Fibroblast of lung (primary cell): ENCODE data around the gene FGF18. TPM values are rescaled to one million over a fixed set of nuclear protein-coding genes. Genes with fewer than 3 reads are reported as not detected.
"Not testable (repeated sequence)": the region's sequence is repeated elsewhere in the genome, so short reads cannot be mapped to it uniquely, and the experiment has no call there.

Experiments
- DNase-seq, 2 donors: peaks; one replicate each; pipeline versions ENCODE4 v3.0.0 to v3.0.0-alpha.2; 2010; ENCODE audit warnings: low read depth in 2 of 2
- H2AFZ ChIP-seq: 2 replicates; pipeline ENCODE4 v1.5.1; 2012; ENCODE audit warnings: low read length, control low read depth, inconsistent platforms
- H3K27ac ChIP-seq: 2 replicates; pipeline ENCODE4 v1.5.1; 2011; ENCODE audit warnings: low read length, control low read depth; ENCODE audit not compliant: insufficient read depth
- H3K27me3 ChIP-seq: 2 replicates; pipeline ENCODE4 v1.5.1; 2011; ENCODE audit warnings: mild to moderate bottlenecking, low read length; ENCODE audit not compliant: control insufficient read depth, insufficient read depth
- H3K36me3 ChIP-seq: 2 replicates; pipeline ENCODE4 v1.5.1; 2011; ENCODE audit warnings: low read length; ENCODE audit not compliant: control insufficient read depth, insufficient read depth
- H3K4me1 ChIP-seq: 2 replicates; pipeline ENCODE4 v1.5.1; 2011; ENCODE audit warnings: low read length; ENCODE audit not compliant: control insufficient read depth, insufficient read depth; ENCODE audit errors: extremely low read depth
- H3K4me2 ChIP-seq: 2 replicates; pipeline ENCODE4 v1.5.1; 2011; ENCODE audit warnings: low read length, control low read depth; ENCODE audit not compliant: insufficient read depth; ENCODE audit errors: extremely low read depth
- H3K4me3 ChIP-seq, 4 experiments: fragments of 200-600 bp in 1 of 4; sonication (generic) in 1 of 4; replicated peaks in 1 of 4; 2 replicates each; pipeline ENCODE4 v1.5.1; 2011 to 2016; ENCODE audit warnings: low read length in 4 of 4, low read depth in 3 of 4, mild to moderate bottlenecking in 3 of 4, control low read depth in 2 of 4, inconsistent platforms in 1 of 4, mixed read lengths in 1 of 4; ENCODE audit not compliant: insufficient read depth in 1 of 4; ENCODE audit errors: control extremely low read depth in 1 of 4
- H3K79me2 ChIP-seq: 2 replicates; pipeline ENCODE4 v1.5.1; 2012; ENCODE audit warnings: mild to moderate bottlenecking, low read length, inconsistent platforms; ENCODE audit not compliant: control insufficient read depth, insufficient read depth
- H3K9ac ChIP-seq: 2 replicates; pipeline ENCODE4 v1.5.1; 2011; ENCODE audit warnings: mild to moderate bottlenecking, low read length, control low read depth; ENCODE audit not compliant: insufficient read depth
- H3K9me3 ChIP-seq: 2 replicates; pipeline ENCODE4 v1.5.1; 2012; ENCODE audit warnings: low read depth, low read length; ENCODE audit not compliant: control insufficient read depth, insufficient read depth
- H4K20me1 ChIP-seq: 2 replicates; pipeline ENCODE4 v1.5.1; 2011; ENCODE audit warnings: low read length; ENCODE audit not compliant: control insufficient read depth, insufficient read depth; ENCODE audit errors: extremely low read depth
- EZH2 ChIP-seq: IDR thresholded peaks from 2 replicates; pipeline ENCODE4 v1.5.1; 2012; ENCODE audit warnings: low read length, control low read depth, mild to moderate bottlenecking; ENCODE audit errors: missing control alignments
- polyA plus RNA-seq, 2 donors: library from polyadenylated mRNA; depleted of rRNA in 1 of 2; stranded (reverse) in 1 of 2; unstranded in 1 of 2; fragments of >200 nt; gene quantifications; 2 replicates each; pipeline ENCODE4 v1.2.1, GENCODE V29; 2011 to 2012; ENCODE audit warnings: missing spikeins in 1 of 2
- total RNA-seq: library from RNA; depleted of rRNA; stranded (reverse); fragments of >200 nt; gene quantifications from 2 replicates; pipeline ENCODE4 v1.2.1, GENCODE V29; 2014
- TF ChIP-seq, protein P1 (sequence below), 2 donors: IDR thresholded peaks in 1 of 2; conservative IDR thresholded peaks in 1 of 2; 1 replicate in 1 of 2; 2 replicates in 1 of 2; pipeline ENCODE4 v1.5.1; 2011 to 2012; ENCODE audit warnings: low read length in 2 of 2, control low read depth in 1 of 2, inconsistent platforms in 1 of 2, low read depth in 1 of 2, mild to moderate bottlenecking in 1 of 2

FGF18 gene
- total and polyA plus RNA-seq, 2 donors (not counting 1 experiment from before 2014, with no cell fraction given), result 0.33 to 19.3 TPM

DNA sequence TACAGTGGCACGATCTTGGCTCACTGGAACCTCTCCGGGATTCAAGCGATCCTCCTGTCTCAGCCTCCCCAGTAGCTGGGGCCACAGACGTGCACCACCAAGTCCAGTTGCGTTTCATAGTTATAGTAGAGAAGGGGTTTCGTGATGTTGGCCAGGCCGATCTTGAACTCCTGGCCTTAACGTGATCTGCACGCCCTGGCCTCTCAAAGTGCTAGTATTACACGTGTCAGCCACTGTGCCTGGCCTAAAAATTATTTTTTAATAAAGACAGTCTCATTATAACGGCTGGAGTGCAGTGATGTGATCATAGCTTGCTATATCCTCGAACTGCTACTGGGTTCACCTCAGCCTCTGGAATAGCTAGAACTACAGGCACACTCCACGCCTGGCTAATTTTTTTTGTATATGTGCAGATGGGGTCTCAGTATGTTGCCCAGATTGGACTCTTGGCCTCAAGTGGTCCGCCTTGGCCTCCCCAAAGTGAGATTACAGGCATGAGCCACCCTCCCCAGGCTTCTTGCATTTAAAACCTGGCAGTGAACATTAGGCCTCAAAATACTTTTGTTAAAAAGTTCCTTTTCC lies 27.4 kb upstream of the FGF18 start:
- DNase-seq, result no peak
- no peak overlapping the region for H3K9ac ChIP-seq
- H3K4me1 ChIP-seq, result no peaks in the 10 kb centered on the region
- H3K79me2 ChIP-seq, result peaks cover 94% of the 10 kb centered on the region
- H3K9me3 ChIP-seq, result no peaks in the 10 kb centered on the region
- H3K27me3 ChIP-seq, result no peaks in the 10 kb centered on the region
- H3K4me3 ChIP-seq, result no peak overlapping the region
- H2AFZ ChIP-seq, result no peak overlapping the region
- no peak overlapping the region for H3K4me2 ChIP-seq
- TF ChIP-seq, protein P1, sequence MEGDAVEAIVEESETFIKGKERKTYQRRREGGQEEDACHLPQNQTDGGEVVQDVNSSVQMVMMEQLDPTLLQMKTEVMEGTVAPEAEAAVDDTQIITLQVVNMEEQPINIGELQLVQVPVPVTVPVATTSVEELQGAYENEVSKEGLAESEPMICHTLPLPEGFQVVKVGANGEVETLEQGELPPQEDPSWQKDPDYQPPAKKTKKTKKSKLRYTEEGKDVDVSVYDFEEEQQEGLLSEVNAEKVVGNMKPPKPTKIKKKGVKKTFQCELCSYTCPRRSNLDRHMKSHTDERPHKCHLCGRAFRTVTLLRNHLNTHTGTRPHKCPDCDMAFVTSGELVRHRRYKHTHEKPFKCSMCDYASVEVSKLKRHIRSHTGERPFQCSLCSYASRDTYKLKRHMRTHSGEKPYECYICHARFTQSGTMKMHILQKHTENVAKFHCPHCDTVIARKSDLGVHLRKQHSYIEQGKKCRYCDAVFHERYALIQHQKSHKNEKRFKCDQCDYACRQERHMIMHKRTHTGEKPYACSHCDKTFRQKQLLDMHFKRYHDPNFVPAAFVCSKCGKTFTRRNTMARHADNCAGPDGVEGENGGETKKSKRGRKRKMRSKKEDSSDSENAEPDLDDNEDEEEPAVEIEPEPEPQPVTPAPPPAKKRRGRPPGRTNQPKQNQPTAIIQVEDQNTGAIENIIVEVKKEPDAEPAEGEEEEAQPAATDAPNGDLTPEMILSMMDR (conservative IDR thresholded peaks at IDR 0.05 in 1 of 2, IDR thresholded peaks at IDR 0.05 in 1 of 2; ENCODE audit: low read depth in 1 of 2, low read length in 2 of 2), result no peak
- TF ChIP-seq EZH2, result no peak
- no peak overlapping the region for H3K27ac ChIP-seq
- peaks cover 30% of the 10 kb centered on the region for H4K20me1 ChIP-seq
- peaks cover 27% of the 10 kb centered on the region for H3K36me3 ChIP-seq

- H3K36me3 ChIP-seq, result peaks cover 30% of the 10 kb centered on the region
Observed at GRCh38 chr5:171392585-171393159, 26.8 kb upstream of the FGF18 start.

DNA sequence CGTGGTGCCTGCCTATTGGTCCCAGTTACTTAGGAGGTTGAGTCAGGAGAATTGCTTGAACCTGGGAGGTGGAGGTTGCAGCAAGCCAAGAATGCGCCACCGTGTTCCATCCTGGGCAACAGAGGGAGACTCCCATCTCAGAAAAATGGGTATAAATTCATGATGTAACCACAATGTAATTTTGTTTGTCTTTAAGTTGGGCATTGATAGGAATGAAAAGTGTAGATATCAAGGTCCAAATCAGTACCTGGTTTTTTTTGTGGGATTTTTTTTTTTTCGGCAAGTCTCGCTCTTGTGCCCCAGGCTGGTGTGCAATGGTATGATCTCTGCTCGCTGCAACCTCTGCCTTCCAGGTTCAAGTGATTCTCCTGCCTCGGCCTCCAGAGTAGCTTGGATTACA lies 24.4 kb upstream of the FGF18 start:
- DNase-seq, result no peak
- H3K4me2 ChIP-seq, result no peak overlapping the region
- H3K9me3 ChIP-seq, result no peaks in the 10 kb centered on the region
- H3K9ac ChIP-seq, result no peak overlapping the region
- H3K36me3 ChIP-seq, result peaks cover 33% of the 10 kb centered on the region
- no peak overlapping the region for H3K4me3 ChIP-seq
- H3K4me1 ChIP-seq, result no peaks in the 10 kb centered on the region
- TF ChIP-seq EZH2, result no peak
- TF ChIP-seq, protein P1 (conservative IDR thresholded peaks at IDR 0.05 in 1 of 2, IDR thresholded peaks at IDR 0.05 in 1 of 2; ENCODE audit: low read depth in 1 of 2, low read length in 2 of 2), result no peak
- no peak overlapping the region for H3K27ac ChIP-seq
- H3K27me3 ChIP-seq, result no peaks in the 10 kb centered on the region
- peaks cover 19% of the 10 kb centered on the region for H4K20me1 ChIP-seq
- peaks cover 100% of the 10 kb centered on the region for H3K79me2 ChIP-seq
- H2AFZ ChIP-seq, result no peak overlapping the region

More at GRCh38 chr5:171392585-171393159, 26.8 kb upstream of the FGF18 start:
- Histone ChIP-seq H3K9ac (no peak overlapping the region), H3K9me3 (no peaks in the 10 kb centered on the region), H3K4me1 (no peaks in the 10 kb centered on the region), H3K27ac (no peak overlapping the region), H3K4me2 (no peak overlapping the region), H3K79me2 (peaks cover 100% of the 10 kb centered on the region), H3K27me3 (no peaks in the 10 kb centered on the region), H2AFZ (no peak overlapping the region), H3K4me3 (no peak overlapping the region), H4K20me1 (peaks cover 30% of the 10 kb centered on the region)
- TF ChIP-seq EZH2, result no peak
- TF ChIP-seq, protein P1 (conservative IDR thresholded peaks at IDR 0.05 in 1 of 2, IDR thresholded peaks at IDR 0.05 in 1 of 2; ENCODE audit: low read depth in 1 of 2, low read length in 2 of 2), result no peak
- no peak for DNase-seq

DNA sequence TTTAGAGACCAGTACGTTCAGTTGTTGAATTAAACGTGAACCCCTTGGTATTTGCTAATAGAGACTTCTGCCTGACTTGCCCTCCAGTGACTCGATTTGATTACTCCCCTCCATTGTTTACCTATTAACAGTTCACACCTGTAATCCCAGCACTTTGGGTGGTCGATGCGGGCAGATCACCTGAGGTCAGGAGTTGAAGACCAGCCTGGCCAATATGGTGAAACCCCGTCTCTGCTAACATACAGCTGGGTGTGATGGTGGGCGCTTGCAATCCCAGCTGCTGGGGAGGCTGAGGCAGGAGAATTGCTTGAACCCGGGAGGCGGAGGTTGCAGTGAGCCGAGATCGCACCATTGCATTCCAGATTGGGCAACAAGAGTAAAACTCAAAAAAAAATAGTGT lies 22.9 kb upstream of the FGF18 start:
- H3K9me3 ChIP-seq, H2AFZ ChIP-seq, H3K4me1 ChIP-seq, H3K27ac ChIP-seq, H3K4me3 ChIP-seq, H3K9ac ChIP-seq, DNase-seq, H3K27me3 ChIP-seq, H3K4me2 ChIP-seq: not testable (repeated sequence)
- H3K79me2 ChIP-seq, result peaks cover 100% of the 10 kb centered on the region
- H3K36me3 ChIP-seq, result peaks cover 38% of the 10 kb centered on the region
- peaks cover 12% of the 10 kb centered on the region for H4K20me1 ChIP-seq
